ENCODE data around the gene FLVCR2. TPM values are rescaled to one million over a fixed set of nuclear protein-coding genes. Genes with fewer than 3 reads are reported as not detected.

FLVCR2 gene
- total and polyA plus RNA-seq, 2 of the 13 experiments (the other 11 are each of a cell fraction or from before 2014, with no cell fraction given), result 9.9 to 10.5 TPM

DNA sequence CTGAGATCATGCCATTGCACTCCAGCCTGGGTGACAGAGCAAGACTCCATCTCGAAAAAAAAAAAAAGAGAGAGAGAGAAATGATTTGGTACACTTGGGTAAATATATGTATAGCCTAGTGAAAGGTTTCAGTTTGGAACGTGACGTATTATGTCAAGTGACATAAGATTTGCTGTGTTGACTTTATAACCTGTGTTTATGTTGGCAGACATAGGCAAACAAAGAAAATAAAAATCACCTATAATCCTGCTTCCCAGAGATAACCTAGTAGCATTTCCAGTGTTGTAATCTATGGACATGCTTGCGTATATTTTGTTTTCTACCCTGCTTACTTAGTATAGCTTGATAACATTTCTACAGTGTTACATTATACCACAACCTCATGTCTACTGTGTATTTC lies 65.6 kb downstream of the FLVCR2 start (continued):
- TF ChIP-seq, protein P1, sequence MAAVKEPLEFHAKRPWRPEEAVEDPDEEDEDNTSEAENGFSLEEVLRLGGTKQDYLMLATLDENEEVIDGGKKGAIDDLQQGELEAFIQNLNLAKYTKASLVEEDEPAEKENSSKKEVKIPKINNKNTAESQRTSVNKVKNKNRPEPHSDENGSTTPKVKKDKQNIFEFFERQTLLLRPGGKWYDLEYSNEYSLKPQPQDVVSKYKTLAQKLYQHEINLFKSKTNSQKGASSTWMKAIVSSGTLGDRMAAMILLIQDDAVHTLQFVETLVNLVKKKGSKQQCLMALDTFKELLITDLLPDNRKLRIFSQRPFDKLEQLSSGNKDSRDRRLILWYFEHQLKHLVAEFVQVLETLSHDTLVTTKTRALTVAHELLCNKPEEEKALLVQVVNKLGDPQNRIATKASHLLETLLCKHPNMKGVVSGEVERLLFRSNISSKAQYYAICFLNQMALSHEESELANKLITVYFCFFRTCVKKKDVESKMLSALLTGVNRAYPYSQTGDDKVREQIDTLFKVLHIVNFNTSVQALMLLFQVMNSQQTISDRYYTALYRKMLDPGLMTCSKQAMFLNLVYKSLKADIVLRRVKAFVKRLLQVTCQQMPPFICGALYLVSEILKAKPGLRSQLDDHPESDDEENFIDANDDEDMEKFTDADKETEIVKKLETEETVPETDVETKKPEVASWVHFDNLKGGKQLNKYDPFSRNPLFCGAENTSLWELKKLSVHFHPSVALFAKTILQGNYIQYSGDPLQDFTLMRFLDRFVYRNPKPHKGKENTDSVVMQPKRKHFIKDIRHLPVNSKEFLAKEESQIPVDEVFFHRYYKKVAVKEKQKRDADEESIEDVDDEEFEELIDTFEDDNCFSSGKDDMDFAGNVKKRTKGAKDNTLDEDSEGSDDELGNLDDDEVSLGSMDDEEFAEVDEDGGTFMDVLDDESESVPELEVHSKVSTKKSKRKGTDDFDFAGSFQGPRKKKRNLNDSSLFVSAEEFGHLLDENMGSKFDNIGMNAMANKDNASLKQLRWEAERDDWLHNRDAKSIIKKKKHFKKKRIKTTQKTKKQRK (IDR thresholded peaks at IDR 0.05; ENCODE audit: low read length), result no peak
- TF ChIP-seq, protein P2, sequence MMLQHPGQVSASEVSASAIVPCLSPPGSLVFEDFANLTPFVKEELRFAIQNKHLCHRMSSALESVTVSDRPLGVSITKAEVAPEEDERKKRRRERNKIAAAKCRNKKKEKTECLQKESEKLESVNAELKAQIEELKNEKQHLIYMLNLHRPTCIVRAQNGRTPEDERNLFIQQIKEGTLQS (CRISPR knock-in tag; IDR thresholded peaks at IDR 0.05), result no peak
- TF ChIP-seq ZNF468 (CRISPR knock-in tag; IDR thresholded peaks at IDR 0.05), result no peak
- TF ChIP-seq, protein P3, sequence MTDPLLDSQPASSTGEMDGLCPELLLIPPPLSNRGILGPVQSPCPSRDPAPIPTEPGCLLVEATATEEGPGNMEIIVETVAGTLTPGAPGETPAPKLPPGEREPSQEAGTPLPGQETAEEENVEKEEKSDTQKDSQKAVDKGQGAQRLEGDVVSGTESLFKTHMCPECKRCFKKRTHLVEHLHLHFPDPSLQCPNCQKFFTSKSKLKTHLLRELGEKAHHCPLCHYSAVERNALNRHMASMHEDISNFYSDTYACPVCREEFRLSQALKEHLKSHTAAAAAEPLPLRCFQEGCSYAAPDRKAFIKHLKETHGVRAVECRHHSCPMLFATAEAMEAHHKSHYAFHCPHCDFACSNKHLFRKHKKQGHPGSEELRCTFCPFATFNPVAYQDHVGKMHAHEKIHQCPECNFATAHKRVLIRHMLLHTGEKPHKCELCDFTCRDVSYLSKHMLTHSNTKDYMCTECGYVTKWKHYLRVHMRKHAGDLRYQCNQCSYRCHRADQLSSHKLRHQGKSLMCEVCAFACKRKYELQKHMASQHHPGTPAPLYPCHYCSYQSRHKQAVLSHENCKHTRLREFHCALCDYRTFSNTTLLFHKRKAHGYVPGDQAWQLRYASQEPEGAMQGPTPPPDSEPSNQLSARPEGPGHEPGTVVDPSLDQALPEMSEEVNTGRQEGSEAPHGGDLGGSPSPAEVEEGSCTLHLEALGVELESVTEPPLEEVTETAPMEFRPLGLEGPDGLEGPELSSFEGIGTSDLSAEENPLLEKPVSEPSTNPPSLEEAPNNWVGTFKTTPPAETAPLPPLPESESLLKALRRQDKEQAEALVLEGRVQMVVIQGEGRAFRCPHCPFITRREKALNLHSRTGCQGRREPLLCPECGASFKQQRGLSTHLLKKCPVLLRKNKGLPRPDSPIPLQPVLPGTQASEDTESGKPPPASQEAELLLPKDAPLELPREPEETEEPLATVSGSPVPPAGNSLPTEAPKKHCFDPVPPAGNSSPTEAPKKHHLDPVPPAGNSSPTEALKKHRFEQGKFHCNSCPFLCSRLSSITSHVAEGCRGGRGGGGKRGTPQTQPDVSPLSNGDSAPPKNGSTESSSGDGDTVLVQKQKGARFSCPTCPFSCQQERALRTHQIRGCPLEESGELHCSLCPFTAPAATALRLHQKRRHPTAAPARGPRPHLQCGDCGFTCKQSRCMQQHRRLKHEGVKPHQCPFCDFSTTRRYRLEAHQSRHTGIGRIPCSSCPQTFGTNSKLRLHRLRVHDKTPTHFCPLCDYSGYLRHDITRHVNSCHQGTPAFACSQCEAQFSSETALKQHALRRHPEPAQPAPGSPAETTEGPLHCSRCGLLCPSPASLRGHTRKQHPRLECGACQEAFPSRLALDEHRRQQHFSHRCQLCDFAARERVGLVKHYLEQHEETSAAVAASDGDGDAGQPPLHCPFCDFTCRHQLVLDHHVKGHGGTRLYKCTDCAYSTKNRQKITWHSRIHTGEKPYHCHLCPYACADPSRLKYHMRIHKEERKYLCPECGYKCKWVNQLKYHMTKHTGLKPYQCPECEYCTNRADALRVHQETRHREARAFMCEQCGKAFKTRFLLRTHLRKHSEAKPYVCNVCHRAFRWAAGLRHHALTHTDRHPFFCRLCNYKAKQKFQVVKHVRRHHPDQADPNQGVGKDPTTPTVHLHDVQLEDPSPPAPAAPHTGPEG (CRISPR knock-in tag; IDR thresholded peaks at IDR 0.05), result no peak
- TF ChIP-seq, protein P4, sequence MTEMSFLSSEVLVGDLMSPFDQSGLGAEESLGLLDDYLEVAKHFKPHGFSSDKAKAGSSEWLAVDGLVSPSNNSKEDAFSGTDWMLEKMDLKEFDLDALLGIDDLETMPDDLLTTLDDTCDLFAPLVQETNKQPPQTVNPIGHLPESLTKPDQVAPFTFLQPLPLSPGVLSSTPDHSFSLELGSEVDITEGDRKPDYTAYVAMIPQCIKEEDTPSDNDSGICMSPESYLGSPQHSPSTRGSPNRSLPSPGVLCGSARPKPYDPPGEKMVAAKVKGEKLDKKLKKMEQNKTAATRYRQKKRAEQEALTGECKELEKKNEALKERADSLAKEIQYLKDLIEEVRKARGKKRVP (CRISPR knock-in tag; IDR thresholded peaks at IDR 0.05), result peak in 1 of 2 experiments; percentile 86; a peak in 2 of 4 replicates
- no peak for TF ChIP-seq MATR3 (CRISPR knock-in tag; IDR thresholded peaks at IDR 0.05)
- TF ChIP-seq ELF1 (CRISPR knock-in tag; IDR thresholded peaks at IDR 0.05), result no peak
- no peak for TF ChIP-seq NONO (IDR thresholded peaks at IDR 0.05)
- TF ChIP-seq NONO (CRISPR knock-in tag; conservative IDR thresholded peaks at IDR 0.05), result no peak
- peak; percentile 48; the same call in 1 of the 2 replicates for TF ChIP-seq ZSCAN9 (CRISPR knock-in tag; IDR thresholded peaks at IDR 0.05; ENCODE audit: borderline replicate concordance)
- no peak for TF ChIP-seq FOXK1 (CRISPR knock-in tag; IDR thresholded peaks at IDR 0.05; ENCODE audit: borderline replicate concordance, low read depth)
- TF ChIP-seq, protein P5, sequence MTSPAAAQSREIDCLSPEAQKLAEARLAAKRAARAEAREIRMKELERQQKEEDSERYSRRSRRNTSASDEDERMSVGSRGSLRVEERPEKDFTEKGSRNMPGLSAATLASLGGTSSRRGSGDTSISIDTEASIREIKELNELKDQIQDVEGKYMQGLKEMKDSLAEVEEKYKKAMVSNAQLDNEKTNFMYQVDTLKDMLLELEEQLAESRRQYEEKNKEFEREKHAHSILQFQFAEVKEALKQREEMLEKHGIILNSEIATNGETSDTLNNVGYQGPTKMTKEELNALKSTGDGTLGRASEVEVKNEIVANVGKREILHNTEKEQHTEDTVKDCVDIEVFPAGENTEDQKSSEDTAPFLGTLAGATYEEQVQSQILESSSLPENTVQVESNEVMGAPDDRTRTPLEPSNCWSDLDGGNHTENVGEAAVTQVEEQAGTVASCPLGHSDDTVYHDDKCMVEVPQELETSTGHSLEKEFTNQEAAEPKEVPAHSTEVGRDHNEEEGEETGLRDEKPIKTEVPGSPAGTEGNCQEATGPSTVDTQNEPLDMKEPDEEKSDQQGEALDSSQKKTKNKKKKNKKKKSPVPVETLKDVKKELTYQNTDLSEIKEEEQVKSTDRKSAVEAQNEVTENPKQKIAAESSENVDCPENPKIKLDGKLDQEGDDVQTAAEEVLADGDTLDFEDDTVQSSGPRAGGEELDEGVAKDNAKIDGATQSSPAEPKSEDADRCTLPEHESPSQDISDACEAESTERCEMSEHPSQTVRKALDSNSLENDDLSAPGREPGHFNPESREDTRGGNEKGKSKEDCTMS (CRISPR knock-in tag; conservative IDR thresholded peaks at IDR 0.05), result no peak
- no peak for TF ChIP-seq ATF7 (IDR thresholded peaks at IDR 0.05)
- TF ChIP-seq ATF7 (CRISPR knock-in tag; IDR thresholded peaks at IDR 0.05), result no peak
- TF ChIP-seq ZNF430 (CRISPR knock-in tag; IDR thresholded peaks at IDR 0.05), result no peak
- TF ChIP-seq ZNF816 (CRISPR knock-in tag; IDR thresholded peaks at IDR 0.05; ENCODE audit: borderline replicate concordance), result no peak
- no peak for TF ChIP-seq SCMH1 (CRISPR knock-in tag; IDR thresholded peaks at IDR 0.05; ENCODE audit: borderline replicate concordance)
- no peak for TF ChIP-seq GPN1 (CRISPR knock-in tag; IDR thresholded peaks at IDR 0.05; ENCODE audit: borderline replicate concordance)

Data from HepG2 (cell line).